IPS-18c (cell line): ENCODE data around the gene ACTL7B.
"Not testable (repeated sequence)": the region's sequence is repeated elsewhere in the genome, so short reads cannot be mapped to it uniquely, and the experiment has no call there.

Experiments
- H3K4me3 ChIP-seq: 2 replicates; pipeline ENCODE4 v1.7.0; 2013; ENCODE audit warnings: low read depth, mild to moderate bottlenecking, low read length, moderate library complexity; ENCODE audit not compliant: insufficient read depth
- H3K9me3 ChIP-seq: one replicate; pipeline ENCODE4 v1.6.1; 2013; ENCODE audit warnings: mild to moderate bottlenecking, low read length, moderate library complexity; ENCODE audit not compliant: control insufficient read depth, insufficient read depth

The ACTL7B gene, protein sequence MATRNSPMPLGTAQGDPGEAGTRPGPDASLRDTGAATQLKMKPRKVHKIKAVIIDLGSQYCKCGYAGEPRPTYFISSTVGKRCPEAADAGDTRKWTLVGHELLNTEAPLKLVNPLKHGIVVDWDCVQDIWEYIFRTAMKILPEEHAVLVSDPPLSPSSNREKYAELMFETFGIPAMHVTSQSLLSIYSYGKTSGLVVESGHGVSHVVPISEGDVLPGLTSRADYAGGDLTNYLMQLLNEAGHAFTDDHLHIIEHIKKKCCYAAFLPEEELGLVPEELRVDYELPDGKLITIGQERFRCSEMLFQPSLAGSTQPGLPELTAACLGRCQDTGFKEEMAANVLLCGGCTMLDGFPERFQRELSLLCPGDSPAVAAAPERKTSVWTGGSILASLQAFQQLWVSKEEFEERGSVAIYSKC

GRCh38 chr9:108855888-108856287, at the start of gene ACTL7B:
Gene ACTL7B, minus strand, starts transcription at chr9:108855986. Its CDS starts 56 bp downstream, at chr9:108855930.
- Histone ChIP-seq H3K4me3 (no peak within 1 kb of the TSS), H3K9me3 (no peaks in the 10 kb centered on the region)

- no peaks in the 10 kb centered on the region for H3K9me3 ChIP-seq
- no peak overlapping the region for H3K4me3 ChIP-seq
Observed at GRCh38 chr9:108905494-108905893, 49.7 kb upstream of the ACTL7B start.

DNA sequence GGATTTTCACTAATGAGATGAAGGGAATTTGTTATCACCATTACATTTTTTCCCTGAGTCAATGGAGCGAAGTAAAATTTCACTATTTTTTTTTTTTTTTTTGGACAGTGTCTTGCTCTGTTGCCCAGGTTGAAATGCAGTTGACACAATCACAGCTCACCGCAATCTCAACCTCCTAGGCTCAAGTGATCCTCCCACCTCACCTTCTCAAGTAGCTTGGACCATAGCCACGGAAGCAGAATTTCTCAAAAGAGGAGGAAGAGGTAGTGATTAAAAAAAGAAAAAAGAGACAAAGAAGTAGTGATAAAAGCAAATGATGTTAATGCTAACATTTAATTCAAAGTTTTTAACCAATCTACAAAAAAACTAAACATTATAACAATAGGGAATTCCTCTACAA, 48.4 kb upstream of the ACTL7B start:
- H3K9me3 ChIP-seq: no peaks in the 10 kb centered on the region
- no peak overlapping the region for H3K4me3 ChIP-seq

GRCh38 chr9:108903420-108904103, 47.8 kb upstream of the ACTL7B start:
- H3K4me3 ChIP-seq: no peak overlapping the region
- no peaks in the 10 kb centered on the region for H3K9me3 ChIP-seq

- no peak overlapping the region for H3K4me3 ChIP-seq
- no peaks in the 10 kb centered on the region for H3K9me3 ChIP-seq
Observed at GRCh38 chr9:108900176-108900575, 44.4 kb upstream of the ACTL7B start.

- H3K4me3 ChIP-seq, H3K9me3 ChIP-seq: not testable (repeated sequence)
Observed at GRCh38 chr9:108899023-108899695, 43.4 kb upstream of the ACTL7B start.

DNA sequence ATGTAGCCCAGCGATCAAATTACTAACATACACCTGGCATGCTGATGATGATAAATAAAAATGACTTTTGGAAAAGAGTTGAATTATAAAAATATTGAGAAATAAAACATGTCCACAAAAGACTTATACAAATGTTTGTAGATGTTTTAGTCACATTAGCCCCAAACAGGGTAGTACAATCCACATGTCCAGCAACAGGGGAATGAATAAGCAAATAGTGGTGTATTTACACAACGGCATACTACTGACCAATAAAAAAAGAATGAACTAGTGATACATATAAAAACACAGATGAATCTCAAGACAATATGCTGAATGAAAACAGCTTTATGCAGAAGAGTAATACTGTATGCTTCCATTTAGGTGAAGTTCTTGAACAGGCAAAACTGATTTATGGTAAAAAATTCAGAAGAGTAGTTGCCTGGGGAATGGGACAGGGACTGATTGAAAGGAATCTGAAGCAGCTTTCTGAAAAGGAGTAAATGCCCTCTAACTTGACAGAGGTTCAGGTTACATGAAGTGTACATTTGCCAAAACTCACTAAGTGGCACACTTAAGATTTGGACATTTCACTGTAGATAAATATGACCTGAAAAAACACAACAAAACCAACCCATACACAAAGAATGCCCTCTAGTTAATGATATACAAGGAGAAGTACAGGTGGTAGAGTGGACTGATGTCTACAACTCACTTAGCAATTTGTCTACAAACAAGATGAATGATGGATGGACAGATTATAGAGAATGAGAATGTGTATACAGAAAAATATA, 41.7 kb upstream of the ACTL7B start:
- Histone ChIP-seq H3K4me3 (no peak overlapping the region), H3K9me3 (no peaks in the 10 kb centered on the region)

DNA sequence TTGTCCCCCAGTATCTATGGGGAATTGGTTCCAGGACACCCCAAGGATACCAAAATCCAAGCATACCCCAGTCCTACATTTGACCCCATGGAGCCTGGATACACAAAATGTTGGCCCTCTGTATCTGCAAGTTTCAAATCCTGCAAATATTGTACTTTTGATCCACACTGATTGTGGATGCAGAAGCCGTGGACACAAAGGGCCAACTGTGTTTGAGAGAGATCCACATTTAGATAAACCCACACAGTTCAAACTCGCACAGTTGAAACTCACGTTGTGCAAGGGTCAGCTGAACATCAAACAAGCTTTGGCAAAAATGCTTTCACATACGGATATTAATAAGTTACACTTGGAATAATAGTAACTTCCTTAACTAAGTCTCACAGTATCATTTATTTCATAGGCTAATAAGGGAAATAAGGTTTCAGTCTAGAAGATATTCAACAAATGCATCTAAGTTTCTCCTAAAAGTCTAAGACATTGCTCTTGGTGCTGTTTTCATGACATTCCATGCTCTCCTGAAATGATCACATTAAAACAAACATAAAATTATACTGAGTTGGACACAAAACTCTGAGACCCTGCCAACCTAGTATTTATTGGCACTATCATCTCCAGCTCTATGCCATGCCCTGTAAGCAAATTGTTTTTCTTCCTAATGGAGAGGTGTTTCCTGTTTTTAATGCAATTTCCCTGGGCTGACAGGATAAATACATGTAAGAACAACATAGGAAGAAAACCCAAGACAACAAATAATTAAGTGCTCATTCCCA, 38.6 kb upstream of the ACTL7B start:
- Histone ChIP-seq H3K4me3 (no peak overlapping the region), H3K9me3 (no peaks in the 10 kb centered on the region)

- Histone ChIP-seq H3K4me3 (no peak overlapping the region), H3K9me3 (no peaks in the 10 kb centered on the region)
Observed at GRCh38 chr9:108889649-108890067, 33.9 kb upstream of the ACTL7B start.

GRCh38 chr9:108886594-108887271, 30.9 kb upstream of the ACTL7B start:
- H3K9me3 ChIP-seq, H3K4me3 ChIP-seq: not testable (repeated sequence)

- H3K4me3 ChIP-seq: no peak overlapping the region
- H3K9me3 ChIP-seq: no peaks in the 10 kb centered on the region
Observed at GRCh38 chr9:108885643-108886348, 30.0 kb upstream of the ACTL7B start.

DNA sequence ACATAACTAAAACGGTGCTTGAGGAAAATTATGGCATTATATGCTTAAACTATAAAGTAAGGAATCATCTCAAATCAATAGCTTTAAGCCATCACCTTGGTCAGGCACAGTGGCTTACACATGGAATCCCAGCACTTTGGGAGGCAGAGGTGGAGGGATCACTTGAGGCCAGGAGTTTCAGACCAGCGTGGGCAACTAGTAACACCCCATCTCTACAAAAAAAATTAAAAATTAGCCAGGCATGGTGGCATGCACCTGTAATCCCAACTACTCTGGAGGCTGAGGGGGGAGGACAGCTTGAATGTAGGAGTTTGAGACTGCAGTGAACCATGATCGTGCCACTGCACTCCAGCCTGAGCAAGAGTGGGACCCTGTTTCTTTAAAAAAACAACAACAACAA, 28.9 kb upstream of the ACTL7B start:
- H3K9me3 ChIP-seq: no peaks in the 10 kb centered on the region
- no peak overlapping the region for H3K4me3 ChIP-seq

GRCh38 chr9:108883085-108883484, 27.3 kb upstream of the ACTL7B start:
- Histone ChIP-seq H3K4me3 (no peak overlapping the region), H3K9me3 (no peaks in the 10 kb centered on the region)

DNA sequence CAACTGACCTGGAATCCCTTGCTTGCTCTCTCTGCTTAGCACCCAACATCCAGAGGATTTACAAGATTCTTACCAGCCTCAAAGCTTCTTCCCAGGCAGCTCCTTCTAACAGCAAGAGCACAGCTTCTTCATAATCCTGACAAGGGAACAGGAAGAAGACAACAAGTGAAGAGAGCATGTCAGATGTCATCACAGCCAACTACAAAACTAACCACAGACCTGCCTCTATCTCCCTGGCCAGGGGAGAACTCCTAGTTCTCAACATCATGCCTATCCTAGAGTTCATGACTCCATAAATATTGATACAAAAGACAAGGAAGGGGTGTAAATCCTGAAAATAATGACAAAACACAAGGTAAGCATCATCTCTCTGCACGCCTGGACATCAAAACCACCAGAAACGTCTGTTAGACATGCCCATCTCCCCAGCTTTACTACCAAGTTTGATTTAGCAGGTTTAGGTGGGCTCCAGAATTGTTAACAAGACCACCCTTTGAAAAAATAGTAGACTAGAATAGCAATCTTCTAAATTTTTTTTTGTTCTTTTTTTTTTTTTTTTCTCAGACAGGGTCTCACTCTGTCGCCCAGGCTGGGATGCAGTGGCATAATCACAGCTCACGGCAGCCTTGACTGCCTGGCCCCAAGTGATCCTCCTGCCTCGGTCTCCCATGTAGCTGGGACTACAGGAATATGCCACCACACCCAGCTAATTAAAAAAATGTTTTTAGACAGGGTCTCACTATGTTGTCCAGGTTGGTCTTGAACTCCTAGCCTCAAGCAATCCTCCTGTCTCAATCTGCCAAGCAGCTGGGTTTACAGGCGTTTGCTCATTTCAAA, 26.5 kb upstream of the ACTL7B start:
- Histone ChIP-seq H3K9me3 (no peaks in the 10 kb centered on the region), H3K4me3 (no peak overlapping the region)

GRCh38 chr9:108880738-108881316, 25.0 kb upstream of the ACTL7B start:
- Histone ChIP-seq H3K4me3 (no peak overlapping the region), H3K9me3 (no peaks in the 10 kb centered on the region)
